Peyer's patch (tissue), 4 donors: ENCODE data around the gene TKTL2.

Experiments used
- CTCF ChIP-seq, 6 experiments: fragments of 450-650 bp in 4 of 6; fragments of 200-600 bp in 2 of 6; sonication (generic) in 1 of 6; IDR thresholded peaks; one replicate each; pipeline ENCODE4 v1.5.1; 2017 to 2019; ENCODE audit warnings: antibody characterized with exemption in 6 of 6, mild to moderate bottlenecking in 3 of 6, moderate library complexity in 1 of 6
- POLR2A ChIP-seq, 2 donors: fragments of 450-650 bp; IDR thresholded peaks; one replicate each; pipeline ENCODE4 v1.5.1; 2017; ENCODE audit warnings: antibody characterized with exemption in 2 of 2, mild to moderate bottlenecking in 2 of 2, moderate library complexity in 2 of 2

GRCh38 chr4:163505374-163505773 lies 31.8 kb upstream of the TKTL2 start:
- TF ChIP-seq POLR2A (IDR thresholded peaks at IDR 0.05), result no peak
- no peak for TF ChIP-seq CTCF (IDR thresholded peaks at IDR 0.05)
